GM06990 (cell line): ENCODE data around the gene EVA1B.

Experiments used
- DNase-seq: peaks from one replicate; pipeline ENCODE4 v3.0.0-alpha.2; 2011; ENCODE audit not compliant: insufficient read length; ENCODE audit errors: extremely low read depth
- H3K27me3 ChIP-seq: replicated peaks from 2 replicates; pipeline ENCODE4 v1.6.0; 2011; ENCODE audit warnings: low read length; ENCODE audit not compliant: control insufficient read depth, insufficient read depth
- H3K36me3 ChIP-seq: 2 replicates; pipeline ENCODE4 v1.5.1; 2011; ENCODE audit warnings: low read length; ENCODE audit not compliant: control insufficient read depth, insufficient read depth
- H3K4me3 ChIP-seq: replicated peaks from 2 replicates; pipeline ENCODE4 v1.5.1; 2011; ENCODE audit warnings: low read depth, mild to moderate bottlenecking, control low read depth, low read length
- TF ChIP-seq, protein P1 (sequence below): IDR thresholded peaks from 2 replicates; pipeline ENCODE4 v1.5.1; 2011; ENCODE audit warnings: low read length, control low read depth, mild to moderate bottlenecking, inconsistent platforms; ENCODE audit not compliant: insufficient read depth, poor library complexity, severe bottlenecking

EVA1B gene

DNA sequence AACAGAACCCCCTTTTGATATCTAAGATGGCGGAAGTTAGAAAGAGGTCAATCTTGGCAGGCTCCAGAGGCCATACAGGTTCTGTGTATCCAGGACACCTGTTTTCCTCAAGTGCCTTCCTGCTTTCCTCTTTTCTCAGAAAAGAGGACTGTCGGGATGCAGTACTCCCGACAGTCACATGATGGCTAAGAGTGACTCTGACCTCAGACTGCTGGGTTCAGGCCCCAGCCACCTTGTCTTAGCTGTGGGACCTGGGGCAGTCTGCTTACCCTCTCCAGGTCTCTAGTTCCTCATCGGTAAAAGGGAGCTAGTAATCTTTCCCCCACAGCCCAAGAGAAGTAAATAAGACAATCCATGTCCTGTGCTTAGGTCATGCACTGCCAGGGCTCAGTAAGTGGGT, 32.4 kb upstream of the EVA1B start:
- H3K36me3 ChIP-seq, result peaks cover 43% of the 10 kb centered on the region
- no peak for DNase-seq
- H3K27me3 ChIP-seq, result no peaks in the 10 kb centered on the region
- TF ChIP-seq, protein P1, sequence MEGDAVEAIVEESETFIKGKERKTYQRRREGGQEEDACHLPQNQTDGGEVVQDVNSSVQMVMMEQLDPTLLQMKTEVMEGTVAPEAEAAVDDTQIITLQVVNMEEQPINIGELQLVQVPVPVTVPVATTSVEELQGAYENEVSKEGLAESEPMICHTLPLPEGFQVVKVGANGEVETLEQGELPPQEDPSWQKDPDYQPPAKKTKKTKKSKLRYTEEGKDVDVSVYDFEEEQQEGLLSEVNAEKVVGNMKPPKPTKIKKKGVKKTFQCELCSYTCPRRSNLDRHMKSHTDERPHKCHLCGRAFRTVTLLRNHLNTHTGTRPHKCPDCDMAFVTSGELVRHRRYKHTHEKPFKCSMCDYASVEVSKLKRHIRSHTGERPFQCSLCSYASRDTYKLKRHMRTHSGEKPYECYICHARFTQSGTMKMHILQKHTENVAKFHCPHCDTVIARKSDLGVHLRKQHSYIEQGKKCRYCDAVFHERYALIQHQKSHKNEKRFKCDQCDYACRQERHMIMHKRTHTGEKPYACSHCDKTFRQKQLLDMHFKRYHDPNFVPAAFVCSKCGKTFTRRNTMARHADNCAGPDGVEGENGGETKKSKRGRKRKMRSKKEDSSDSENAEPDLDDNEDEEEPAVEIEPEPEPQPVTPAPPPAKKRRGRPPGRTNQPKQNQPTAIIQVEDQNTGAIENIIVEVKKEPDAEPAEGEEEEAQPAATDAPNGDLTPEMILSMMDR, result no peak
- H3K4me3 ChIP-seq, result no peak overlapping the region

- Histone ChIP-seq H3K36me3 (peaks cover 43% of the 10 kb centered on the region), H3K4me3 (no peak overlapping the region), H3K27me3 (no peaks in the 10 kb centered on the region)
- DNase-seq, result no peak
- TF ChIP-seq, protein P1, result no peak
Measured at GRCh38 chr1:36354486-36354885, 31.0 kb upstream of the EVA1B start.

DNA sequence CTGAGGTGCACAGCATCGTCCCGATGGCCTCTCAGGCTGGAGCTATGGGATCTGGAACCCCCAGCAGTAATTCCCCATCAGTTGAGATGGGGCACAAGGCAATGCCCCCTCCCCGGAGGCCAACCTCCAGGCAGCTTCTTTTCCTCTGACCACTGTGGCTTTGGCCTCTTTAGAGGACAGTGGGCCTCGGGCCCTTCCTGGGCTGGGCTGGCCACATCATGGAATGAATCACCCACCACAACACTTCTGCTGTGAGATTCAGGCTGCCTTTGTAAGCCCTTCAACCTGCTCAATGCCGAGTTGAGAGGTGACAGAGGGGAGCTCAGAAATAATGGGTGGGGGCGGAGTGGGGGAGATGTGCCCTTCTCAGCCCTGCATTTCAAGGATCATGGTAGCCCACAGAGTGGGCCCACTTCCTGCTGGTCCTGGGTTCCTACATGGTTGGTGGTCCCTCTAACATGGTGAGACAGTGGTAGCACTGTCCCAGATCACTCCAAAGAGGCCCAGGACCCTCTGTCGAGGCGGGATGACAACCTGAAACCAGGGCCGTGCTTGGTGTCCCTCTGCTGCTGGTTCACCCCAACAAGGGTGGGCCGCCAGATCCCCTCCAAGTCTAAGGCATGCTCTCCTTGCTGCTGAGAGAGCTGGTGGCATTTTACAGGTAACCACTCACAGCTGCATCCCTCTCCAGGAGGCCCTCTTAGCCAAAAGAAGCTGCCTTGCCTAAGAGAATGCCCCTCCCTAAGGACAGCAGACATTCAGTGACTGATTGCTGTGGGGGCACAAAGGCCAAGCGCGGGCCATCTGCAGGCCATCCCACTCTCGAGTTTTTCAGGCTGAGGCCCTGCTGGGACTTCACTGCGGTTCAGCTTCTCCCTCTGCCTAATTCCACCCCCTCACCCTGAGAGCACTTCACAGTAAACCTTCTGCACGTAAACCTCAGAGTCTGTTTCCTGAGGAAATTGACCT, 29.7 kb upstream of the EVA1B start:
- DNase-seq, result no peak
- TF ChIP-seq, protein P1, result no peak
- Histone ChIP-seq H3K27me3 (no peaks in the 10 kb centered on the region), H3K36me3 (peaks cover 42% of the 10 kb centered on the region), H3K4me3 (no peak overlapping the region)

GRCh38 chr1:36352125-36352909, 28.9 kb upstream of the EVA1B start:
- Histone ChIP-seq H3K36me3 (peaks cover 41% of the 10 kb centered on the region), H3K27me3 (no peaks in the 10 kb centered on the region), H3K4me3 (no peak overlapping the region)
- no peak for DNase-seq
- TF ChIP-seq, protein P1, result no peak

- Histone ChIP-seq H3K36me3 (peaks cover 47% of the 10 kb centered on the region), H3K4me3 (no peak overlapping the region), H3K27me3 (no peaks in the 10 kb centered on the region)
- DNase-seq, result no peak
- TF ChIP-seq, protein P1, result no peak
Measured at GRCh38 chr1:36351227-36351977, 28.0 kb upstream of the EVA1B start.
